MM.1S (cell line): ENCODE results near the gene DUOXA1.

Experiments used
- DNase-seq: peaks from one replicate; pipeline ENCODE4 v3.0.0-alpha.2; 2015
- H2AFZ ChIP-seq: fragments of 300-600 bp; sonication (generic); 2 replicates; pipeline ENCODE4 v1.6.0; 2016; ENCODE audit warnings: antibody characterized with exemption, low read length
- H3F3A ChIP-seq: fragments of 300-600 bp; sonication (generic); 2 replicates; pipeline ENCODE4 v1.6.1; 2016; ENCODE audit warnings: mild to moderate bottlenecking, antibody characterized with exemption, low read length, moderate library complexity, mixed read lengths; ENCODE audit not compliant: insufficient read depth
- H3K27ac ChIP-seq: fragments of 300-600 bp; sonication (generic); 2 replicates; pipeline ENCODE4 v1.5.1; 2016; ENCODE audit warnings: mild to moderate bottlenecking, low read length
- H3K27me3 ChIP-seq: fragments of 300-600 bp; sonication (generic); replicated peaks from 2 replicates; pipeline ENCODE4 v1.6.0; 2016; ENCODE audit warnings: low read length; ENCODE audit not compliant: insufficient read depth
- H3K36me3 ChIP-seq: fragments of 300-600 bp; sonication (generic); replicated peaks from 2 replicates; pipeline ENCODE4 v1.6.1; 2016; ENCODE audit warnings: mild to moderate bottlenecking, low read length, mixed read lengths; ENCODE audit not compliant: insufficient read depth
- H3K4me1 ChIP-seq: fragments of 300-600 bp; sonication (generic); 2 replicates; pipeline ENCODE4 v1.6.1; 2016; ENCODE audit warnings: low read length, mixed read lengths
- H3K4me2 ChIP-seq: fragments of 300-600 bp; sonication (generic); 2 replicates; pipeline ENCODE4 v1.6.0; 2016; ENCODE audit warnings: low read depth, low read length
- H3K4me3 ChIP-seq: fragments of 300-600 bp; sonication (generic); 2 replicates; pipeline ENCODE4 v1.5.1; 2016; ENCODE audit warnings: low read length, mixed read lengths
- H3K79me2 ChIP-seq: fragments of 300-600 bp; sonication (generic); 2 replicates; pipeline ENCODE4 v1.6.1; 2016; ENCODE audit warnings: mixed run types, low read length, mixed read lengths
- H3K9ac ChIP-seq: fragments of 300-600 bp; sonication (generic); 2 replicates; pipeline ENCODE4 v1.6.1; 2016; ENCODE audit warnings: low read length, mixed read lengths
- H3K9me2 ChIP-seq: fragments of 300-600 bp; sonication (generic); replicated peaks from 2 replicates; pipeline ENCODE4 v1.6.1; 2016; ENCODE audit warnings: mild to moderate bottlenecking, low read length, mixed read lengths; ENCODE audit not compliant: insufficient read depth
- H3K9me3 ChIP-seq: fragments of 300-600 bp; sonication (generic); replicated peaks from 2 replicates; pipeline ENCODE4 v1.6.1; 2016; ENCODE audit warnings: mild to moderate bottlenecking, low read length, mixed read lengths; ENCODE audit not compliant: insufficient read depth
- H4K20me1 ChIP-seq: fragments of 300-600 bp; sonication (generic); 2 replicates; pipeline ENCODE4 v1.6.1; 2016; ENCODE audit warnings: mild to moderate bottlenecking, low read length, moderate library complexity, mixed read lengths; ENCODE audit not compliant: insufficient read depth
- EZH2 ChIP-seq: fragments of 300-600 bp; sonication (generic); optimal IDR thresholded peaks from 2 replicates; pipeline ENCODE3; 2017; ENCODE audit warnings: low read depth, mild to moderate bottlenecking, antibody characterized with exemption, low read length, mixed read lengths
- EZH2phosphoT487 ChIP-seq: fragments of 300-600 bp; sonication (generic); IDR thresholded peaks from 2 replicates; pipeline ENCODE4 v1.6.1; 2018; ENCODE audit warnings: antibody characterized with exemption, low read length
- TF ChIP-seq, protein P1 (sequence below): fragments of 300-600 bp; sonication (generic); IDR thresholded peaks from 2 replicates; pipeline ENCODE4 v1.5.1; 2016; ENCODE audit warnings: antibody characterized with exemption, low read length, mixed read lengths

Gene DUOXA1

DNA sequence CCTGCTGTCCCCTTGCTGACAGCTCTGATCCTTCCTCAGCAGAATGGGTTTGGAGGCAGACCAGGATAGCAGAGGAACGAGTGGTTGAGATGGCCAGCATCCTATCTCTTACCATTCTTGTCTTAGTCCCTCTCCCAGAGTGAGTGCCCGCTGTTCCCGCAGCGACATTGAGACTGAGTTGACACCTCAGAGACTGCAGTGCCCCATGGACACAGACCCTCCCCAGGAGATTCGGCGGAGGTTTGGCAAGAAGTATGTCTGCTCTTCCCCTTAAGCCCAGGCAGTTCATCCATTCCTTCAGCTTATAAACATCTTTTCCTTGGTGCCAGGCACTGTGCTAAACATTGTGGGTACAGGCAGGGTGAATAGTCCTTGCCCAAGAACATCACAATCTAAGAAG, 21.3 kb upstream of the DUOXA1 start:
- Histone ChIP-seq H3K9me3 (no peaks in the 10 kb centered on the region), H3K9me2 (no peaks in the 10 kb centered on the region), H3K79me2 (no peaks in the 10 kb centered on the region), H3K27ac (no peak overlapping the region), H2AFZ (no peak overlapping the region), H3K36me3 (no peaks in the 10 kb centered on the region), H3K9ac (no peak overlapping the region), H3K4me2 (no peak overlapping the region), H4K20me1 (no peaks in the 10 kb centered on the region), H3K27me3 (no peaks in the 10 kb centered on the region), H3K4me3 (no peak overlapping the region), H3K4me1 (no peaks in the 10 kb centered on the region), H3F3A (no peaks in the 10 kb centered on the region)
- TF ChIP-seq EZH2phosphoT487 (no peak), EZH2 (no peak)
- TF ChIP-seq, protein P1, sequence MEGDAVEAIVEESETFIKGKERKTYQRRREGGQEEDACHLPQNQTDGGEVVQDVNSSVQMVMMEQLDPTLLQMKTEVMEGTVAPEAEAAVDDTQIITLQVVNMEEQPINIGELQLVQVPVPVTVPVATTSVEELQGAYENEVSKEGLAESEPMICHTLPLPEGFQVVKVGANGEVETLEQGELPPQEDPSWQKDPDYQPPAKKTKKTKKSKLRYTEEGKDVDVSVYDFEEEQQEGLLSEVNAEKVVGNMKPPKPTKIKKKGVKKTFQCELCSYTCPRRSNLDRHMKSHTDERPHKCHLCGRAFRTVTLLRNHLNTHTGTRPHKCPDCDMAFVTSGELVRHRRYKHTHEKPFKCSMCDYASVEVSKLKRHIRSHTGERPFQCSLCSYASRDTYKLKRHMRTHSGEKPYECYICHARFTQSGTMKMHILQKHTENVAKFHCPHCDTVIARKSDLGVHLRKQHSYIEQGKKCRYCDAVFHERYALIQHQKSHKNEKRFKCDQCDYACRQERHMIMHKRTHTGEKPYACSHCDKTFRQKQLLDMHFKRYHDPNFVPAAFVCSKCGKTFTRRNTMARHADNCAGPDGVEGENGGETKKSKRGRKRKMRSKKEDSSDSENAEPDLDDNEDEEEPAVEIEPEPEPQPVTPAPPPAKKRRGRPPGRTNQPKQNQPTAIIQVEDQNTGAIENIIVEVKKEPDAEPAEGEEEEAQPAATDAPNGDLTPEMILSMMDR: no peak
- DNase-seq: no peak

DNA sequence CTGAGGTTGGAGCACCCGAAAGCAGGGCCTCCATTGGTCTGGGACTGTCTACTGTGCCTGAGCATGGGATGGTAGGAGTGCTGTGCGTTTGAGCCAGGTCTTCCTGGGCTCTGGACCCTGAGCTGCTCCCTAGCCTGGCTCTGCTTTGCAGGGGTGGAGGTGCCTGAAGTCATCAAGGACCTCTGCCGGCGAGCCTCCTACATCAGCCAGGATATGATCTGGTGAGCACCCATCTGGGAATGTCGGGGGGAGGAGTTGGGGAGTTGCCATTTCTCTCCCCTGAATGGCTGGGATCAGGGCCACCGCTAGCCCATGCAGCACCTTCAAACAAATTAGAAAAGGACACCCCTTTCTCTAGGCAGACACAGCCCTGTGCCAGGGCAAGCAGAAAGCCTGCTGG, 20.8 kb upstream of the DUOXA1 start:
- no peaks in the 10 kb centered on the region for H3F3A ChIP-seq
- H3K79me2 ChIP-seq: no peaks in the 10 kb centered on the region
- no peak overlapping the region for H3K4me3 ChIP-seq
- no peak for TF ChIP-seq EZH2phosphoT487
- H3K9me3 ChIP-seq: no peaks in the 10 kb centered on the region
- no peak overlapping the region for H3K27ac ChIP-seq
- H3K4me1 ChIP-seq: no peaks in the 10 kb centered on the region
- no peak overlapping the region for H3K9ac ChIP-seq
- DNase-seq: no peak
- H3K27me3 ChIP-seq: no peaks in the 10 kb centered on the region
- no peak overlapping the region for H3K4me2 ChIP-seq
- no peaks in the 10 kb centered on the region for H4K20me1 ChIP-seq
- no peaks in the 10 kb centered on the region for H3K36me3 ChIP-seq
- H2AFZ ChIP-seq: no peak overlapping the region
- no peaks in the 10 kb centered on the region for H3K9me2 ChIP-seq

DNA sequence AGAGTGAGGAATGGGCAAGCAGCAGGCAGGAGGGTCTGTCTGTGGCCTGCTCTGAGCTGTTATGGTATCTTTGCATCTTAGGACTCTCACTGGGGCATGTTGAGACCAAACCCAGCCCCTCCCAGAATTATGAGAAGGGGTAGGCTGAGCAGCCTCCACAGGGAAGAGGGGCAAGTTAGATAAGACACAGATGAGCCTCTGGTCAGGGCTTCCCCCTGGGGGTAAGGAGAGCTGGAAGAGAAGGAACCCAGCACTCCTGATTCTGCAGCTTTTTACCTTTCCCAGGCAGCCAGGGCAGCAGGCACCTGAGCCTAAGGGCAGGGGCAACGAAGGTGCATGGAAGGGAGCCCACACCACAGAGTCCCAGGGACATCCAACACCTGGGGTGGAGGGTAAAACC, 19.4 kb upstream of the DUOXA1 start:
- TF ChIP-seq EZH2phosphoT487: no peak
- TF ChIP-seq, protein P1: no peak
- TF ChIP-seq EZH2: no peak
- H3K4me1 ChIP-seq: no peaks in the 10 kb centered on the region
- H3K9me2 ChIP-seq: no peaks in the 10 kb centered on the region
- no peaks in the 10 kb centered on the region for H3F3A ChIP-seq
- no peak overlapping the region for H3K4me2 ChIP-seq
- no peaks in the 10 kb centered on the region for H3K9me3 ChIP-seq
- no peak for DNase-seq
- H3K27ac ChIP-seq: no peak overlapping the region
- H4K20me1 ChIP-seq: no peaks in the 10 kb centered on the region
- no peak overlapping the region for H2AFZ ChIP-seq
- H3K36me3 ChIP-seq: no peaks in the 10 kb centered on the region
- H3K27me3 ChIP-seq: no peaks in the 10 kb centered on the region
- H3K79me2 ChIP-seq: no peaks in the 10 kb centered on the region
- no peak overlapping the region for H3K9ac ChIP-seq
- no peak overlapping the region for H3K4me3 ChIP-seq

DNA sequence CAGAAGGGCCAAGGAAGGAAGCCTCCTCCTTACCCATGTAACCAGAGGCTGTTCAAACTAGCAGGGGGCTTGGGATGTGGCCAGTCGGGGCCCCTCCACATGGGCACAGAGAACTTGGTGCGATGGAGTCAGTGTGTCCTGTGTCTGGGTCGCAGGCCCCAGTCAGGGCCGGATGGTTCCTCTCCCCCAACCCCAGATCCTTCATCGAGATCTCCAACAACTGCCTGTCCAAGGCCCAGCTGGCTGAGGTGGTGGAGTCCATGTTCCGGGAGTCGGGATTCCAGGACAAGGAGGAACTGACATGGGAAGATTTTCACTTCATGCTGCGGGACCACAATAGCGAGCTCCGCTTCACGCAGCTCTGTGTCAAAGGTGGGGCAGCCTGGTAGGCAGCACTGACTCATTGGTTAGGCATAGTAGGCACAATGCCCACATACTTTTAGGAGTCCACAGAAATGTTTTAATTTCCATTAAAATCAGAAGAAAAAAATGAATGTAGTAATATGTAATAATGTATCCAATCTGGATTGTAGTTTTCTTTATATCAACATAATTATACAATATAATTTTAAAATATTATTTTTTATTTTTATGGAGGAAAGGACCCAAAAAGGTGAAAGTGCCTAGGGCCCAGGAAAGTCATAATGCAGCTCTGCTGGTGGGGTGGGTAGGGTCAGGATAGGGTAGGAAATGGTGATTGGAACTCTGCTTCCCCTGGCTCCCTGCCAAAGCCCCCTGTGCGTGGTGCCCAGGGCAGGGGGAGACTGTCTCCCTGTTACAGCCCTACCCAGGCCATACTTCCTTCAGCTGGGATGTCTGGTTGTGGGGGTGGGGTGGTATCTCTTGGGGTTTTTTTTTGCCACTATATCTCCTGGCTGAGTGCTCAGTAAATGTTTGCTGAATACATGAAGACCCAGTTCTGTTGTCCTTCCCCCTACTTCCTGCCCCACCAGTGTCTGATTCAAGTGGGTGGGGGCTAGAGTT, 18.7 kb upstream of the DUOXA1 start:
- no peaks in the 10 kb centered on the region for H3K27me3 ChIP-seq
- no peak overlapping the region for H3K27ac ChIP-seq
- H3K79me2 ChIP-seq: no peaks in the 10 kb centered on the region
- no peak overlapping the region for H3K9ac ChIP-seq
- no peaks in the 10 kb centered on the region for H3K9me3 ChIP-seq
- no peak overlapping the region for H3K4me3 ChIP-seq
- H3K4me2 ChIP-seq: no peak overlapping the region
- TF ChIP-seq, protein P1: no peak
- no peak for TF ChIP-seq EZH2phosphoT487
- TF ChIP-seq EZH2: no peak
- H3K4me1 ChIP-seq: no peaks in the 10 kb centered on the region
- H3K9me2 ChIP-seq: no peaks in the 10 kb centered on the region
- H4K20me1 ChIP-seq: no peaks in the 10 kb centered on the region
- no peak for DNase-seq
- no peaks in the 10 kb centered on the region for H3F3A ChIP-seq
- no peaks in the 10 kb centered on the region for H3K36me3 ChIP-seq
- no peak overlapping the region for H2AFZ ChIP-seq
